GM23338 (cell line): ENCODE results near the gene NTN3.

Experiments
- CREB1 ChIP-seq: fragments of 250-450 bp; sonication (Bioruptor Pico); IDR thresholded peaks from 2 replicates; pipeline ENCODE4 v1.5.0; 2020; ENCODE audit warnings: low read depth, mild to moderate bottlenecking, moderate library complexity
- CTCF ChIP-seq, 2 experiments: fragments of 200-600 bp in 1 of 2; sonication (generic) in 1 of 2; conservative IDR thresholded peaks; 2 replicates each; pipeline versions ENCODE4 v1.5.1 to v1.6.1; 2016 to 2017; ENCODE audit warnings: antibody characterized with exemption in 2 of 2, low read depth in 2 of 2, mild to moderate bottlenecking in 2 of 2, moderate library complexity in 1 of 2
- ETS1 ChIP-seq: IDR thresholded peaks from 2 replicates; pipeline ENCODE4 v1.6.1; 2016; ENCODE audit warnings: antibody characterized with exemption
- EZH2 ChIP-seq: fragments of 200-600 bp; sonication (generic); IDR thresholded peaks from one replicate; pipeline ENCODE4 v1.8.0; 2017; ENCODE audit warnings: antibody characterized with exemption, mild to moderate bottlenecking, low read depth; ENCODE audit not compliant: unreplicated experiment
- EZH2phosphoT487 ChIP-seq: fragments of 200-600 bp; sonication (generic); IDR thresholded peaks from one replicate; pipeline ENCODE4 v1.8.1; 2018; ENCODE audit warnings: antibody characterized with exemption; ENCODE audit not compliant: unreplicated experiment
- JUNB ChIP-seq: IDR thresholded peaks from one replicate; pipeline ENCODE4 v1.6.1; 2016; ENCODE audit warnings: antibody characterized with exemption; ENCODE audit not compliant: unreplicated experiment
- POLR2AphosphoS5 ChIP-seq: IDR thresholded peaks from 2 replicates; pipeline ENCODE4 v1.6.1; 2016; ENCODE audit warnings: antibody characterized with exemption, low read depth
- REST ChIP-seq: IDR thresholded peaks from one replicate; pipeline ENCODE4 v1.6.1; 2018; ENCODE audit warnings: antibody characterized with exemption; ENCODE audit not compliant: unreplicated experiment
- STAT1 ChIP-seq: IDR thresholded peaks from one replicate; pipeline ENCODE4 v1.6.1; 2016; ENCODE audit warnings: antibody characterized with exemption; ENCODE audit not compliant: unreplicated experiment

- TF ChIP-seq EZH2 (no peak), CTCF (conservative IDR thresholded peaks at IDR 0.05; ENCODE audit: low read depth in 2 of 2) (no peak), POLR2AphosphoS5 (no peak), REST (no peak), EZH2phosphoT487 (no peak), JUNB (no peak), STAT1 (no peak), CREB1 (CRISPR knock-in tag) (no peak), ETS1 (no peak)
These were observed 13.2 kb upstream of the NTN3 start for GRCh38 chr16:2457946-2458345.
